ENCODE data around the gene PDSS2. TPM values are rescaled to one million over a fixed set of nuclear protein-coding genes. Genes with fewer than 3 reads are reported as not detected.

PDSS2 gene
- total RNA-seq, 4 donors from 2014 or later, result 18.6 to 32.3 (median 25.6) TPM

- WGBS, 2 donors, result 93% methylated on average over 1 of the region's 1 CpG
- no peak for DNase-seq
- intact Hi-C loops (cut with DNase I), result no loop called here
- no peak for TF ChIP-seq POLR2A (IDR thresholded peaks at IDR 0.05)
- TF ChIP-seq, protein P1, sequence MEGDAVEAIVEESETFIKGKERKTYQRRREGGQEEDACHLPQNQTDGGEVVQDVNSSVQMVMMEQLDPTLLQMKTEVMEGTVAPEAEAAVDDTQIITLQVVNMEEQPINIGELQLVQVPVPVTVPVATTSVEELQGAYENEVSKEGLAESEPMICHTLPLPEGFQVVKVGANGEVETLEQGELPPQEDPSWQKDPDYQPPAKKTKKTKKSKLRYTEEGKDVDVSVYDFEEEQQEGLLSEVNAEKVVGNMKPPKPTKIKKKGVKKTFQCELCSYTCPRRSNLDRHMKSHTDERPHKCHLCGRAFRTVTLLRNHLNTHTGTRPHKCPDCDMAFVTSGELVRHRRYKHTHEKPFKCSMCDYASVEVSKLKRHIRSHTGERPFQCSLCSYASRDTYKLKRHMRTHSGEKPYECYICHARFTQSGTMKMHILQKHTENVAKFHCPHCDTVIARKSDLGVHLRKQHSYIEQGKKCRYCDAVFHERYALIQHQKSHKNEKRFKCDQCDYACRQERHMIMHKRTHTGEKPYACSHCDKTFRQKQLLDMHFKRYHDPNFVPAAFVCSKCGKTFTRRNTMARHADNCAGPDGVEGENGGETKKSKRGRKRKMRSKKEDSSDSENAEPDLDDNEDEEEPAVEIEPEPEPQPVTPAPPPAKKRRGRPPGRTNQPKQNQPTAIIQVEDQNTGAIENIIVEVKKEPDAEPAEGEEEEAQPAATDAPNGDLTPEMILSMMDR (IDR thresholded peaks at IDR 0.05), result no peak
- Histone ChIP-seq H3K27me3 (no peaks in the 10 kb centered on the region), H3K36me3 (no peaks in the 10 kb centered on the region), H3K9me3 (no peaks in the 10 kb centered on the region), H3K27ac (no peak overlapping the region), H3K4me3 (replicated peaks in 1 of 3) (no peak overlapping the region), H3K4me1 (no peaks in the 10 kb centered on the region)
Observed at GRCh38 chr6:107466062-107466461, 6.7 kb upstream of the PDSS2 start.

DNA sequence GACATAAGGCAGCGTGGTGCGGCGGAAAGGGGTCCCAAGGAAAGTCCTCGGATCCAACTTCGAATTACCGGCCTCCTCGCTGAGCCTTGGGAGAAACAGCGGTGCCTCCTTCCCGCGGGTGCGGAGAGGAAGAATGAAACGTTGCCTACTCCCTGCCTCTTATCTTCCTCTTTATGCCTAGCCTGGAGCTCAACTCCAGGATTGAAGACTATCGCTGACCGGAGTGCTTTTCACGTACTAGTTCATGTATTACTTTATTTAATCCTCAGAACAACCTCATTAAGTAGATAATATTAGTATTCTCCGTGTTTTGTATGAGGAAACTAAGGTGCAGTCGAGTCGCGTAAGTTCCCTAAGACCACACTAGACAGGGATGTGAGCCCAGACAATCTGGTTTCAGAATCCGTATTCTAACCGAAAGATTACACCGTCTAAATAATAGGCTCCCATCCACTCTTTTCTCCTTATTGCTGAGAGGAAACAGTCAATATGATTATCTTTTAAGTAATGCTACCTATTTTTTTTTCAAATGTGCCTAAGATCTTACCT, 793 bp upstream of the PDSS2 start:
- 43 to 44% methylated on average over 18 to 19 of the region's 22 CpGs for WGBS, 2 donors
- intact Hi-C loops (cut with DNase I), result no loop called here
- H3K4me1 ChIP-seq, result peaks cover 0 to 9% of the 10 kb centered on the region in 2 donors
- H3K4me3 ChIP-seq (replicated peaks in 1 of 3), result peak overlapping the region; percentile 75 to 95 (median 86)
- no peak for DNase-seq
- peak overlapping the region; percentile 76 to 87 (median 86) for H3K27ac ChIP-seq
- H3K36me3 ChIP-seq, result no peaks in the 10 kb centered on the region
- TF ChIP-seq, protein P1 (IDR thresholded peaks at IDR 0.05), result no peak
- no peak for TF ChIP-seq POLR2A (IDR thresholded peaks at IDR 0.05)
- H3K27me3 ChIP-seq, result no peaks in the 10 kb centered on the region
- no peaks in the 10 kb centered on the region for H3K9me3 ChIP-seq

- Histone ChIP-seq H3K4me1 (peaks cover 0 to 9% of the 10 kb centered on the region in 2 donors), H3K36me3 (no peaks in the 10 kb centered on the region), H3K27ac (peak overlapping the region; percentile 47 to 87 (median 86)), H3K9me3 (no peaks in the 10 kb centered on the region), H3K27me3 (no peaks in the 10 kb centered on the region), H3K4me3 (replicated peaks in 1 of 3) (peak overlapping the region; percentile 75 to 95 (median 86))
- intact Hi-C loops (cut with DNase I), result no loop called here
- TF ChIP-seq, protein P1 (IDR thresholded peaks at IDR 0.05), result no peak
- TF ChIP-seq POLR2A (IDR thresholded peaks at IDR 0.05), result no peak
- WGBS, 2 donors, result 0 to 1% methylated on average over 27 of the region's 29 CpGs
- DNase-seq, result peak; percentile 39 to 61
Observed at GRCh38 chr6:107458672-107459282, 587 bp downstream of the PDSS2 start.

DNA sequence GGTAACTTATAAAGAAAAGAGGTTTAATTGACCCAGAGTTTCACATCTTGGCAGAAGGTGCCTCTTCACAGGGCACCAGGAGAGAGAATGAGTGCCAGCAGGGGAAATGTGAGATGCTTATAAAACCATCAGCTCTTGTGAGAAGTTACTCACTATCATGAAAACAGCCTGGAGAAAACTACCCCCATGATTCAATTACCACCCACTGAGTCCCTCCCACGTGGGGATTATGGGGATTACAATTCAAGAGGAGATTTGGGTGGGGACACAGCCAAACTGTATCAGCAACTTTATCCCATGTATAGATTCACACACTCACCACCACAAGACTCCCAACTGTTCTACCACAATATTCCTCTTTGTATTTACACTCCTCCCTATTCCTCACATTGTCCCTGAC, 10.6 kb downstream of the PDSS2 start:
- 79 to 82% methylated on average over 1 of the region's 1 CpG for WGBS, 2 donors
- Histone ChIP-seq H3K4me1 (no peaks in the 10 kb centered on the region), H3K36me3 (no peaks in the 10 kb centered on the region), H3K27me3 (no peaks in the 10 kb centered on the region), H3K4me3 (replicated peaks in 1 of 3) (no peak overlapping the region), H3K9me3 (no peaks in the 10 kb centered on the region), H3K27ac (no peak overlapping the region)
- intact Hi-C loops (cut with DNase I), result no loop called here
- TF ChIP-seq, protein P1 (IDR thresholded peaks at IDR 0.05), result no peak
- TF ChIP-seq POLR2A (IDR thresholded peaks at IDR 0.05), result no peak
- DNase-seq, result no peak

DNA sequence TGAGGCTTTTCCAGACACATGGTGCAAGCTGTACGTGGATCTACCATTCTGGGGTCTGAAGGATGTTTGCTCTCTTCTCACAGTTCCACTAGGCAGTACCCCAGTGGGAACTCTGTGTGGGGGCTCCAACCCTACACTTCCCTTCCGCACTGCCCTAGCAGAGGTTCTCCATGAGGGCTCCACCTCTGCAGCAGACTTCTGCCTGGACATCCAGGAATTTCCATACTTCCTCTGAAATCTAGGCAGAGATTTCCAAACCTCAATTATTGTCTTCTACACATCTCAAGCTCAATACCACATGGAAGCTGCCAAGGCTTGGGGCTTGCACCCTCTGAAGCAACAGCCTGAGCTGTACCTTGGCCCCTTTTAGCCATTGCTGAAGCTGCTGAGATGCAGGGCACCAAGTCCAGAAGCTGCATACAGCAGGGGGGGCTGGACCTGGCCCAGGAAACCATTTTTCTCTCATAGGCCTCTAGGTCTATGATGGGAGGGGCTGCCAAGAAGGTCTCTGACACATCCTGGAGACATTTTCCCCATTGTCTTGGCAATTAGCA, 11.6 kb downstream of the PDSS2 start:
- 100% methylated on average over 2 of the region's 2 CpGs for WGBS, 2 donors
- no peak for TF ChIP-seq POLR2A (IDR thresholded peaks at IDR 0.05)
- TF ChIP-seq, protein P1 (IDR thresholded peaks at IDR 0.05), result no peak
- intact Hi-C loops (cut with DNase I), result no loop called here
- DNase-seq, result no peak
- no peak overlapping the region for H3K4me3 ChIP-seq (replicated peaks in 1 of 3)
- H3K9me3 ChIP-seq, result no peaks in the 10 kb centered on the region
- H3K36me3 ChIP-seq, result no peaks in the 10 kb centered on the region
- H3K4me1 ChIP-seq, result peaks cover 0 to 3% of the 10 kb centered on the region in 2 donors
- H3K27me3 ChIP-seq, result no peaks in the 10 kb centered on the region
- no peak overlapping the region for H3K27ac ChIP-seq
